PC-3 (cell line): ENCODE results near the gene AGMAT. TPM values are rescaled to one million over a fixed set of nuclear protein-coding genes. Genes with fewer than 3 reads are reported as not detected.
"Not testable (repeated sequence)": the region's sequence is repeated elsewhere in the genome, so short reads cannot be mapped to it uniquely, and the experiment has no call there.

ENCODE experiments used
- ATAC-seq: fragments of 200-7000 bp; cut with Tn5 transposase; 2 replicates; pipeline ENCODE4 v1.9.1; 2020; ENCODE audit warnings: mild to moderate bottlenecking, moderate library complexity
- BruUV-seq: library from RNA; stranded (reverse); fragments of 400-500 nt; replicated peaks from 2 replicates; lab custom pipeline; 2021; lab: Mats Ljungman, UMichigan
- CTCF ChIA-PET: fragments of 300-600 bp; sonication (Branson Sonifier 250); formaldehyde crosslinking; loops from one replicate; lab custom pipeline; 2022; ENCODE audit warnings: antibody characterized with exemption; lab: Charles Lee
- POLR2A ChIA-PET: fragments of 300-600 bp; sonication (Branson Sonifier 250); formaldehyde crosslinking; loops from one replicate; lab custom pipeline; 2022; ENCODE audit warnings: antibody characterized with exemption; ENCODE audit not compliant: unreplicated experiment; lab: Charles Lee
- DNase-seq: peaks from one replicate; pipeline ENCODE4 v3.0.0-alpha.2; 2015
- H2AFZ ChIP-seq: fragments of 300-600 bp; sonication (generic); 2 replicates; pipeline ENCODE4 v1.6.0; 2016; ENCODE audit warnings: antibody characterized with exemption, low read length
- H3F3A ChIP-seq: fragments of 300-600 bp; sonication (generic); one replicate; pipeline ENCODE4 v1.6.0; 2017; ENCODE audit warnings: antibody characterized with exemption, low read length, control low read depth, mild to moderate bottlenecking; ENCODE audit not compliant: unreplicated experiment
- H3K27ac ChIP-seq: fragments of 300-600 bp; sonication (generic); 2 replicates; pipeline ENCODE4 v1.5.1; 2016; ENCODE audit warnings: mild to moderate bottlenecking, low read length
- H3K27me3 ChIP-seq: fragments of 300-600 bp; sonication (generic); 2 replicates; pipeline ENCODE4 v1.6.1; 2016; ENCODE audit warnings: low read length, mixed read lengths
- H3K36me3 ChIP-seq: fragments of 300-600 bp; sonication (generic); 2 replicates; pipeline ENCODE4 v1.6.1; 2016; ENCODE audit warnings: low read depth, mixed run types, low read length, mixed read lengths
- H3K4me1 ChIP-seq: fragments of 300-600 bp; sonication (generic); 2 replicates; pipeline ENCODE4 v1.5.1; 2016; ENCODE audit warnings: low read length; ENCODE audit not compliant: insufficient read depth
- H3K4me2 ChIP-seq: fragments of 300-600 bp; sonication (generic); 2 replicates; pipeline ENCODE4 v1.6.0; 2016; ENCODE audit warnings: low read length
- H3K4me3 ChIP-seq: fragments of 300-600 bp; sonication (generic); 2 replicates; pipeline ENCODE4 v1.5.1; 2016; ENCODE audit warnings: mild to moderate bottlenecking, low read length, mixed read lengths
- H3K79me2 ChIP-seq: fragments of 300-600 bp; sonication (generic); 2 replicates; pipeline ENCODE4 v1.6.1; 2017; ENCODE audit warnings: low read length, mixed read lengths
- H3K9ac ChIP-seq: fragments of 300-600 bp; sonication (generic); 2 replicates; pipeline ENCODE4 v1.6.0; 2016; ENCODE audit warnings: mild to moderate bottlenecking, low read length
- H3K9me2 ChIP-seq: fragments of 300-600 bp; sonication (generic); replicated peaks from 2 replicates; pipeline ENCODE4 v1.6.1; 2016; ENCODE audit warnings: mixed run types, low read length, mixed read lengths
- H3K9me3 ChIP-seq: fragments of 300-600 bp; sonication (generic); 2 replicates; pipeline ENCODE4 v1.6.1; 2016; ENCODE audit warnings: low read length, mixed read lengths
- H4K20me1 ChIP-seq: fragments of 300-600 bp; sonication (generic); 2 replicates; pipeline ENCODE4 v1.6.1; 2016; ENCODE audit warnings: low read length, mixed read lengths
- CTCF ChIP-seq: fragments of 300-600 bp; sonication (generic); conservative IDR thresholded peaks from 2 replicates; pipeline ENCODE4 v1.5.1; 2017; ENCODE audit warnings: antibody characterized with exemption, low read depth, mild to moderate bottlenecking, low read length
- EZH2 ChIP-seq: fragments of 300-600 bp; sonication (generic); IDR thresholded peaks from one replicate; pipeline ENCODE4 v1.6.1; 2017; ENCODE audit warnings: antibody characterized with exemption, mild to moderate bottlenecking, low read length; ENCODE audit not compliant: unreplicated experiment
- EZH2phosphoT487 ChIP-seq: fragments of 300-600 bp; sonication (generic); IDR thresholded peaks from 2 replicates; pipeline ENCODE4 v1.6.1; 2018; ENCODE audit warnings: mild to moderate bottlenecking, antibody characterized with exemption, low read length, borderline replicate concordance
- intact Hi-C: fragments of 100-400 bp; cut with micrococcal nuclease; formaldehyde crosslinking; loops from 2 replicates; pipeline ENCODE4 v1.9.0; 2023
- total RNA-seq: library from RNA; depleted of rRNA; stranded (reverse); fragments of >200 nt; gene quantifications from 2 replicates; pipeline ENCODE4 v1.2.3, GENCODE V29; 2014

The AGMAT gene
- total RNA-seq, 1 experiment from 2014 or later: 8.2 TPM

- H3K27me3 ChIP-seq: no peaks in the 10 kb centered on the region
Measured at GRCh38 chr1:15605398-15606383, 20.8 kb upstream of the AGMAT start.

GRCh38 chr1:15604400-15604799 is 19.5 kb upstream of the AGMAT start:
- H3K27ac ChIP-seq, H3K4me2 ChIP-seq, intact Hi-C loops, H3K4me3 ChIP-seq, H3K9me3 ChIP-seq, H3K79me2 ChIP-seq, H3K27me3 ChIP-seq, CTCF ChIA-PET, H3K9ac ChIP-seq, H3K9me2 ChIP-seq, BruUV-seq, H3F3A ChIP-seq, ATAC-seq, H2AFZ ChIP-seq, H4K20me1 ChIP-seq, DNase-seq, H3K36me3 ChIP-seq: not testable (repeated sequence)
- POLR2A ChIA-PET: interaction anchor here (0.5 kb wide), 1 partner anchor 161 kb away, joined by 13 read pairs; no protein-coding TSS in a partner anchor
- peaks cover 17% of the 10 kb centered on the region for H3K4me1 ChIP-seq

More at GRCh38 chr1:15605398-15606383, 20.8 kb upstream of the AGMAT start:
- no peak for TF ChIP-seq EZH2
- no peak for TF ChIP-seq EZH2phosphoT487
- no peak for TF ChIP-seq CTCF
- Histone ChIP-seq H3K36me3 (no peaks in the 10 kb centered on the region), H3K4me3 (no peak overlapping the region), H3K9ac (no peak overlapping the region), H3K9me3 (no peaks in the 10 kb centered on the region), H3K9me2 (no peaks in the 10 kb centered on the region), H3K27ac (no peak overlapping the region), H4K20me1 (no peaks in the 10 kb centered on the region), H2AFZ (no peak overlapping the region), H3F3A (no peaks in the 10 kb centered on the region), H3K4me2 (no peak overlapping the region), H3K4me1 (peaks cover 28% of the 10 kb centered on the region), H3K79me2 (no peaks in the 10 kb centered on the region)
- ChIA-PET CTCF (no interaction called here), POLR2A (no interaction called here)
- DNase-seq: peak; percentile 33
- intact Hi-C loops: no loop called here
- ATAC-seq: no peak
- no TSS peak for BruUV-seq

- ChIA-PET POLR2A (interaction anchor here (0.6 kb wide), 1 partner anchor 275 kb away, joined by 4 read pairs; no protein-coding TSS in a partner anchor), CTCF (interaction anchor here (0.8 kb wide), 1 partner anchor 10 kb away, joined by 3 read pairs; no protein-coding TSS in a partner anchor)
- Histone ChIP-seq H3K27ac (peak overlapping the region; percentile 17; the same call in 1 of the 2 replicates), H2AFZ (peak overlapping the region; percentile 100), H3K4me3 (peak overlapping the region; percentile 90; the same call in 1 of the 2 replicates), H3K4me1 (peaks cover 17% of the 10 kb centered on the region), H3K4me2 (peak overlapping the region; percentile 100)
- DNase-seq, H3K9ac ChIP-seq, H3K9me2 ChIP-seq, H3K9me3 ChIP-seq, H3K36me3 ChIP-seq, H3F3A ChIP-seq, ATAC-seq, H3K79me2 ChIP-seq, H3K27me3 ChIP-seq, H4K20me1 ChIP-seq: not testable (repeated sequence)
- TSS peak; percentile 91 for BruUV-seq
- intact Hi-C loops: loop anchor here (2.0 kb wide), 1 partner anchor 13 kb away; the partner anchor contains the start of gene DDI2
Measured at GRCh38 chr1:15603966-15604282, 19.1 kb upstream of the AGMAT start.
